Measurements from ENCODE around the gene PDZRN4.
"Not testable (repeated sequence)": the region's sequence is repeated elsewhere in the genome, so short reads cannot be mapped to it uniquely, and the experiment has no call there.

PDZRN4 gene

GRCh38 chr12:41566703-41567102 is 378.6 kb downstream of the PDZRN4 start:
- DNase-seq (ENCODE audit: low read depth): no peak

GRCh38 chr12:41573445-41573844 is 385.3 kb downstream of the PDZRN4 start:
- no peak for DNase-seq (ENCODE audit: low read depth)

- DNase-seq (ENCODE audit: low read depth): no peak
Observed at GRCh38 chr12:41576925-41577324, 388.8 kb downstream of the PDZRN4 start.

GRCh38 chr12:41577995-41578394 is 389.9 kb downstream of the PDZRN4 start:
- DNase-seq (ENCODE audit: low read depth): no peak

GRCh38 chr12:41585784-41586183 is 397.7 kb downstream of the PDZRN4 start:
- no peak for DNase-seq (ENCODE audit: low read depth)

GRCh38 chr12:41587574-41587973 is 399.5 kb downstream of the PDZRN4 start:
- DNase-seq (ENCODE audit: low read depth): no peak

- DNase-seq (ENCODE audit: low read depth): no peak
Observed at GRCh38 chr12:41589878-41590277, 401.8 kb downstream of the PDZRN4 start.

- DNase-seq (ENCODE audit: low read depth): no peak
Observed at GRCh38 chr12:41596190-41596589, 408.1 kb downstream of the PDZRN4 start.

- no peak for DNase-seq (ENCODE audit: low read depth)
Observed at GRCh38 chr12:41604830-41605229, 416.7 kb downstream of the PDZRN4 start.

- no peak for DNase-seq (ENCODE audit: low read depth)
Observed at GRCh38 chr12:41605545-41606305, 417.6 kb downstream of the PDZRN4 start.

GRCh38 chr12:41606468-41607445 is 418.6 kb downstream of the PDZRN4 start:
- no peak for DNase-seq (ENCODE audit: low read depth)

- DNase-seq (ENCODE audit: low read depth): no peak
Observed at GRCh38 chr12:41612892-41613557, 424.9 kb downstream of the PDZRN4 start.

GRCh38 chr12:41615174-41615573 is 427.1 kb downstream of the PDZRN4 start:
- not testable (repeated sequence) for DNase-seq (ENCODE audit: low read depth)

- DNase-seq (ENCODE audit: low read depth): no peak
Observed at GRCh38 chr12:41619705-41620104, 431.6 kb downstream of the PDZRN4 start.

GRCh38 chr12:41621291-41621690 is 433.2 kb downstream of the PDZRN4 start:
- DNase-seq (ENCODE audit: low read depth): no peak

Measured in activated T-helper 9 cell treated with anti-CD3 and anti-CD28 coated beads, Interleukin-2, amount 50 U/mL, for 16 hours (primary cell).